K562 (cell line): ENCODE measurements around the gene FCGR2B. TPM values are rescaled to one million over a fixed set of nuclear protein-coding genes. Genes with fewer than 3 reads are reported as not detected.
"Not testable (repeated sequence)": the region's sequence is repeated elsewhere in the genome, so short reads cannot be mapped to it uniquely, and the experiment has no call there.

Experiments used
- ATAC-seq: fragments of 200-7000 bp; cut with Tn5 transposase; 3 replicates; pipeline ENCODE4 v1.9.1; 2020; ENCODE audit warnings: moderate library complexity
- BruUV-seq: library from RNA; stranded (reverse); fragments of 400-500 nt; replicated peaks from 2 replicates; lab custom pipeline; 2021; lab: Mats Ljungman, UMichigan
- CTCF ChIA-PET: fragments of 300-600 bp; formaldehyde crosslinking; extraction: SDS; loops from one replicate; lab custom pipeline; 2021; ENCODE audit warnings: low intra/inter-chr PET ratio; lab: Yijun Ruan, JAX
- POLR2A ChIA-PET: fragments of 300-600, 350-650 bp; sonication (Branson Sonifier 250); formaldehyde crosslinking; extraction: SDS; loops from one replicate; lab custom pipeline; 2021; ENCODE audit warnings: antibody characterized with exemption, inconsistent platforms; lab: Yijun Ruan, JAX
- DNase-seq, 4 experiments: peaks; one replicate each; pipeline versions ENCODE4 v3.0.0 to v3.0.0-alpha.2; 2011 to 2018; ENCODE audit warnings: low spot score in 3 of 4, mixed read lengths in 3 of 4; ENCODE audit errors: extremely low read depth in 1 of 4
- FAIRE-seq: peaks from 2 replicates; lab custom pipeline; 2011; peaks lifted over from hg19 to GRCh38; lab: Jason Lieb, UNC
- H2AFZ ChIP-seq: 2 replicates; pipeline ENCODE4 v1.6.0; 2011; ENCODE audit warnings: low read depth, low read length, control low read depth, inconsistent platforms
- H3K27ac ChIP-seq: fragments of 200-600 bp; 3 replicates; pipeline ENCODE4 v1.8.0; 2011; ENCODE audit warnings: low read depth, mild to moderate bottlenecking, control low read depth, inconsistent platforms, low read length, moderate library complexity, mixed read lengths; ENCODE audit errors: extremely low read depth
- H3K27me3 ChIP-seq, 2 experiments: fragments of 300-600 bp in 1 of 2; 2 replicates in 1 of 2; 3 replicates in 1 of 2; pipeline versions ENCODE4 v1.6.0 to v1.8.0; 2011; ENCODE audit warnings: inconsistent platforms in 2 of 2, low read length in 2 of 2, mild to moderate bottlenecking in 1 of 2, mixed read lengths in 1 of 2, moderate library complexity in 1 of 2; ENCODE audit not compliant: control insufficient read depth in 2 of 2, insufficient read depth in 2 of 2
- H3K36me3 ChIP-seq: fragments of 300-600 bp; 3 replicates; pipeline ENCODE4 v1.8.0; 2011; ENCODE audit warnings: mild to moderate bottlenecking, low read length, inconsistent platforms; ENCODE audit not compliant: control insufficient read depth, insufficient read depth
- H3K4me1 ChIP-seq, 2 experiments: fragments of 200-600 bp in 1 of 2; replicated peaks in 1 of 2; 2 replicates in 1 of 2; 3 replicates in 1 of 2; pipeline versions ENCODE4 v1.5.1 to v1.8.0; 2011; ENCODE audit warnings: inconsistent platforms in 2 of 2, low read length in 2 of 2, mild to moderate bottlenecking in 1 of 2, mixed read lengths in 1 of 2, moderate library complexity in 1 of 2; ENCODE audit not compliant: control insufficient read depth in 2 of 2, insufficient read depth in 2 of 2
- H3K4me2 ChIP-seq: 2 replicates; pipeline ENCODE4 v1.6.1; 2011; ENCODE audit warnings: low read length, control low read depth, inconsistent platforms, mixed read lengths; ENCODE audit not compliant: insufficient read depth
- H3K4me3 ChIP-seq: fragments of 200-600 bp; sonication (generic), shearing (Covaris generic); 2 replicates; pipeline ENCODE4 v1.5.1; 2016; ENCODE audit warnings: control low read depth, inconsistent platforms
- H3K79me2 ChIP-seq: fragments of 200-600 bp; 3 replicates; pipeline ENCODE4 v1.8.0; 2011; ENCODE audit warnings: low read length, inconsistent platforms; ENCODE audit not compliant: control insufficient read depth, insufficient read depth
- H3K9ac ChIP-seq, 2 experiments: 2 replicates each; pipeline versions ENCODE4 v1.6.0 to v1.6.1; 2011; ENCODE audit warnings: low read depth in 2 of 2, low read length in 2 of 2, control low read depth in 1 of 2, inconsistent platforms in 1 of 2, mild to moderate bottlenecking in 1 of 2, mixed read lengths in 1 of 2; ENCODE audit not compliant: insufficient read depth in 1 of 2
- H3K9me1 ChIP-seq: one replicate; pipeline ENCODE4 v1.6.0; 2011; ENCODE audit warnings: inconsistent platforms, mild to moderate bottlenecking, low read length, moderate library complexity; ENCODE audit not compliant: control insufficient read depth, insufficient read depth
- H3K9me3 ChIP-seq: replicated peaks from 2 replicates; pipeline ENCODE4 v1.5.1; 2011; ENCODE audit warnings: low read depth, low read length, inconsistent platforms; ENCODE audit not compliant: control insufficient read depth, insufficient read depth
- H4K20me1 ChIP-seq: replicated peaks from 2 replicates; pipeline ENCODE4 v1.6.1; 2011; ENCODE audit warnings: low read length, inconsistent platforms, mixed read lengths; ENCODE audit not compliant: control insufficient read depth, insufficient read depth
- CREB3 ChIP-seq: fragments of 450-650 bp; conservative IDR thresholded peaks from 2 replicates; pipeline ENCODE4 v1.6.1; 2016; ENCODE audit warnings: missing genetic modification characterization, low read depth, mild to moderate bottlenecking, missing compliant biosample characterization, moderate library complexity
- DPF2 ChIP-seq: fragments of 450-650 bp; IDR thresholded peaks from 2 replicates; pipeline ENCODE4 v1.6.1; 2016
- HINFP ChIP-seq: fragments of 450-650 bp; conservative IDR thresholded peaks from 2 replicates; pipeline ENCODE4 v1.6.1; 2016; ENCODE audit warnings: missing genetic modification characterization, low read depth, mild to moderate bottlenecking, control low read depth, missing compliant biosample characterization
- NR4A1 ChIP-seq, 2 experiments: fragments of 250-450 bp in 1 of 2; fragments of 450-650 bp in 1 of 2; sonication (Bioruptor Pico) in 1 of 2; IDR thresholded peaks; 2 replicates each; pipeline versions ENCODE4 v1.4.0 to v1.6.1; 2016 to 2020; ENCODE audit warnings: mild to moderate bottlenecking in 2 of 2, missing compliant biosample characterization in 1 of 2, missing genetic modification characterization in 1 of 2, moderate library complexity in 1 of 2
- SPI1 ChIP-seq: IDR thresholded peaks from 2 replicates; pipeline ENCODE4 v1.6.1; 2011; ENCODE audit warnings: low read depth, low read length, control low read depth, borderline replicate concordance
- THRB ChIP-seq: fragments of 450-650 bp; formaldehyde crosslinking; conservative IDR thresholded peaks from 2 replicates; pipeline ENCODE4 v1.4.0; 2022; ENCODE audit warnings: mild to moderate bottlenecking, missing genetic modification characterization
- ZNF165 ChIP-seq: fragments of 250-450 bp; sonication (Bioruptor Pico); IDR thresholded peaks from 2 replicates; pipeline ENCODE4 v1.4.0; 2020; ENCODE audit warnings: borderline replicate concordance
- ZNF311 ChIP-seq: fragments of 250-450 bp; sonication (Bioruptor Pico); IDR thresholded peaks from 2 replicates; pipeline ENCODE4 v1.4.0; 2020; ENCODE audit warnings: mild to moderate bottlenecking, moderate library complexity
- ZNF584 ChIP-seq: fragments of 200-800 bp; sonication (Bioruptor generic); IDR thresholded peaks from 2 replicates; pipeline ENCODE4 v1.6.1; 2016; ENCODE audit warnings: low read depth, mild to moderate bottlenecking, missing genetic modification characterization, missing compliant biosample characterization
- ZNF592 ChIP-seq: fragments of 450-650 bp; IDR thresholded peaks from 2 replicates; pipeline ENCODE4 v1.6.1; 2017; ENCODE audit warnings: antibody characterized with exemption, mild to moderate bottlenecking
- WGBS: fragments of 100-300 bp; shearing (Covaris generic); methylation state at CpG from one replicate; pipeline ENCODE4 v1.1.6; 2016; ENCODE audit warnings: low coverage, mixed read lengths; ENCODE audit not compliant: insufficient coverage; ENCODE audit errors: missing lambda C conversion rate; 5-methylcytosine and 5-hydroxymethylcytosine counted together
- in situ Hi-C: fragments of 300-500 bp; cut with MboI; formaldehyde crosslinking; loops from 4 replicates; pipeline ENCODE4 v1.15.0; 2018; ENCODE audit warnings: inconsistent platforms, mixed read lengths
- intact Hi-C: fragments of 100-400 bp; cut with micrococcal nuclease; formaldehyde crosslinking; loops from 2 replicates; pipeline ENCODE4 v1.14.2; 2022
- polyA plus RNA-seq, 8 experiments: library from polyadenylated mRNA; depleted of rRNA in 4 of 8; stranded (reverse) in 5 of 8; unstranded in 3 of 8; fragments of >200 nt; fragmentation: Nextera tagmentation in 2 of 8; fragmentation: Illumina TruSeq in 1 of 8; extraction: Ambion mirVana in 2 of 8; extraction: Trizol in 1 of 8; gene quantifications; 2 replicates each; pipeline versions ENCODE4 v1.2.1 to v1.2.3, GENCODE V29; 2011 to 2014; ENCODE audit warnings: inconsistent platforms in 1 of 8, missing spikeins in 1 of 8
- total RNA-seq, 7 experiments: library from RNA; depleted of rRNA in 6 of 7; stranded (reverse); fragments of >200 nt in 6 of 7; fragmentation: Illumina TruSeq in 2 of 7; extraction: Trizol in 2 of 7; gene quantifications; 2 replicates each; pipeline versions ENCODE4 v1.2.1 to v1.2.3, GENCODE V29; 2011 to 2021; ENCODE audit warnings: low replicate concordance in 1 of 7

Gene FCGR2B
- total and polyA plus RNA-seq, 9 of the 15 experiments (the other 6 are each of a cell fraction or from before 2014, with no cell fraction given), result 1.7 to 8.9 (median 3.9) TPM

- peak; percentile 67 for TF ChIP-seq SPI1
- TF ChIP-seq DPF2, result peak; percentile 39; the same call in 1 of the 2 replicates
- TF ChIP-seq, all 486 proteins: peak for 26; not testable (repeated sequence) for 460
These were observed 26.7 kb upstream of the FCGR2B start (continued) for GRCh38 chr1:161636189-161636782.

GRCh38 chr1:161636976-161637375 is 26.0 kb upstream of the FCGR2B start:
- H3K27ac ChIP-seq; CTCF ChIA-PET; H2AFZ ChIP-seq; H3K9ac ChIP-seq; H3K27me3 ChIP-seq; H4K20me1 ChIP-seq; intact Hi-C loops; H3K79me2 ChIP-seq; H3K9me3 ChIP-seq; ATAC-seq; DNase-seq; BruUV-seq; H3K9me1 ChIP-seq; H3K4me2 ChIP-seq; H3K4me3 ChIP-seq; POLR2A ChIA-PET; FAIRE-seq; H3K36me3 ChIP-seq; TF ChIP-seq NR4A1 (CRISPR knock-in tag; IDR thresholded peaks at IDR 0.05): not testable (repeated sequence)
- in situ Hi-C loops, result loop anchor here (5.0 kb wide), 1 partner anchor 80 kb away; no protein-coding TSS in a partner anchor
- peaks cover 4 to 26% of the 10 kb centered on the region in 2 experiments; a peak in 4 of 5 replicates for H3K4me1 ChIP-seq
- WGBS, result 92% methylated on average over 2 of the region's 3 CpGs
- TF ChIP-seq NR4A1 (tag; IDR thresholded peaks at IDR 0.05) (peak; percentile 87), HINFP (tag) (0 out of 2 replicates have a peak, but pooled peaks have one; percentile 47), ZNF165 (CRISPR knock-in tag) (0 out of 2 replicates have a peak, but pooled peaks have one; percentile 37), CREB3 (0 out of 2 replicates have a peak, but pooled peaks have one; percentile 41), ZNF584 (CRISPR knock-in tag) (0 out of 2 replicates have a peak, but pooled peaks have one; percentile 50), ZNF592 (peak; percentile 65), THRB (CRISPR knock-in tag) (0 out of 2 replicates have a peak, but pooled peaks have one; percentile 32), ZNF311 (CRISPR knock-in tag) (peak; percentile 60; the same call in 1 of the 2 replicates)
